HEK293T (cell line): ENCODE measurements around the gene NEO1.

Source experiments
- HDGF ChIP-seq: fragments of 450-650 bp; IDR thresholded peaks from 2 replicates; pipeline ENCODE4 v1.6.1; 2017; ENCODE audit warnings: antibody characterized with exemption, borderline replicate concordance
- NFRKB ChIP-seq: fragments of 450-650 bp; IDR thresholded peaks from 2 replicates; pipeline ENCODE4 v1.6.1; 2016; ENCODE audit warnings: mild to moderate bottlenecking, moderate library complexity
- SP1 ChIP-seq: fragments of 450-650 bp; IDR thresholded peaks from 2 replicates; pipeline ENCODE4 v1.6.1; 2017
- SUZ12 ChIP-seq: fragments of 450-650 bp; IDR thresholded peaks from 2 replicates; pipeline ENCODE4 v1.6.1; 2016; ENCODE audit warnings: mild to moderate bottlenecking
- ZNF384 ChIP-seq: fragments of 450-650 bp; IDR thresholded peaks from 2 replicates; pipeline ENCODE4 v1.6.1; 2016
- TF ChIP-seq, protein P1 (sequence below): fragments of 450-650 bp; IDR thresholded peaks from 2 replicates; pipeline ENCODE4 v1.6.1; 2016

DNA sequence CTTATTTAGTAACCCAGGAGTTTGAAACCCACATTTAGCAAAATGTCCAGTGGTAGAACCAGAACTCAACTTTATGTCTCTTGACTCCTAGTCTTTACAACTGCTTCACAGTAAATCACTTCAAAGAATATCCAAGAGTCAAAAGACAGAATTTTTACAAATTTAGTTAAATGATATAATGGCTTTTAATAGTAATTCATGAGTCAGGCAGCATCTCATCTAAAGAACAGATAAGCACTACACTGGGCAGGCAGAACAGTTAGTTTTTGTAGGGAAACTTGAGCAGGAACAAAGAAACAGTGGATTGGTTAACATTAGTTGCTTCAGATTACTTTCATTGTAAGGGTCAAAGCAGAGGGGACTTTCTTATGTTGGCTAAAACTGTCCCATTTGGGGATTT is 120.2 kb downstream of the NEO1 start:
- TF ChIP-seq SP1 (no peak), ZNF384 (no peak), SUZ12 (no peak), NFRKB (no peak), HDGF (no peak)
- TF ChIP-seq, protein P1, sequence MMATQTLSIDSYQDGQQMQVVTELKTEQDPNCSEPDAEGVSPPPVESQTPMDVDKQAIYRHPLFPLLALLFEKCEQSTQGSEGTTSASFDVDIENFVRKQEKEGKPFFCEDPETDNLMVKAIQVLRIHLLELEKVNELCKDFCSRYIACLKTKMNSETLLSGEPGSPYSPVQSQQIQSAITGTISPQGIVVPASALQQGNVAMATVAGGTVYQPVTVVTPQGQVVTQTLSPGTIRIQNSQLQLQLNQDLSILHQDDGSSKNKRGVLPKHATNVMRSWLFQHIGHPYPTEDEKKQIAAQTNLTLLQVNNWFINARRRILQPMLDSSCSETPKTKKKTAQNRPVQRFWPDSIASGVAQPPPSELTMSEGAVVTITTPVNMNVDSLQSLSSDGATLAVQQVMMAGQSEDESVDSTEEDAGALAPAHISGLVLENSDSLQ: no peak
